PFSK-1 (cell line): ENCODE data around the gene NQO1.

Experiments used
- FOXP2 ChIP-seq: optimal IDR thresholded peaks from 2 replicates; pipeline ENCODE3; 2011; ENCODE audit warnings: borderline replicate concordance, control low read depth, inconsistent platforms; ENCODE audit not compliant: insufficient read depth; ENCODE audit errors: extremely low read length, extremely low read depth
- POLR2AphosphoS5 ChIP-seq: IDR thresholded peaks from 2 replicates; pipeline ENCODE4 v1.6.1; 2012; ENCODE audit warnings: low read depth, mild to moderate bottlenecking, control low read depth, low read length, moderate library complexity
- REST ChIP-seq, 2 experiments: IDR thresholded peaks; 2 replicates each; pipeline versions ENCODE4 v1.6.1 to v1.8.0; 2011 to 2012; ENCODE audit warnings: low read depth in 2 of 2, low read length in 2 of 2, control low read depth in 1 of 2, inconsistent platforms in 1 of 2, mild to moderate bottlenecking in 1 of 2, moderate library complexity in 1 of 2; ENCODE audit not compliant: insufficient read depth in 1 of 2
- SIN3A ChIP-seq: IDR thresholded peaks from 2 replicates; pipeline ENCODE4 v1.6.1; 2012; ENCODE audit warnings: mild to moderate bottlenecking, low read length, moderate library complexity, borderline replicate concordance; ENCODE audit not compliant: insufficient read depth
- TAF1 ChIP-seq: IDR thresholded peaks from 2 replicates; pipeline ENCODE4 v1.6.1; 2012; ENCODE audit warnings: low read length, control low read depth, borderline replicate concordance; ENCODE audit not compliant: insufficient read depth

NQO1 gene

GRCh38 chr16:69768666-69769065 lies 42.3 kb upstream of the NQO1 start:
- TF ChIP-seq FOXP2 (no peak), SIN3A (no peak), POLR2AphosphoS5 (no peak), TAF1 (no peak), REST (IDR thresholded peaks at IDR 0.05; ENCODE audit: insufficient read depth in 1 of 2, low read depth in 2 of 2, low read length in 2 of 2) (no peak)

- TF ChIP-seq POLR2AphosphoS5 (no peak), TAF1 (no peak), FOXP2 (no peak), REST (IDR thresholded peaks at IDR 0.05; ENCODE audit: insufficient read depth in 1 of 2, low read depth in 2 of 2, low read length in 2 of 2) (no peak), SIN3A (no peak)
Observed at GRCh38 chr16:69767459-69768229, 41.3 kb upstream of the NQO1 start.

- TF ChIP-seq FOXP2 (no peak), SIN3A (no peak), POLR2AphosphoS5 (no peak), TAF1 (no peak), REST (IDR thresholded peaks at IDR 0.05; ENCODE audit: insufficient read depth in 1 of 2, low read depth in 2 of 2, low read length in 2 of 2) (no peak)
Observed at GRCh38 chr16:69763599-69763942, 37.2 kb upstream of the NQO1 start.

- TF ChIP-seq TAF1 (no peak), FOXP2 (no peak), REST (IDR thresholded peaks at IDR 0.05; ENCODE audit: insufficient read depth in 1 of 2, low read depth in 2 of 2, low read length in 2 of 2) (no peak), POLR2AphosphoS5 (no peak), SIN3A (no peak)
Observed at GRCh38 chr16:69762814-69763598, 36.6 kb upstream of the NQO1 start.
